Kidney epithelial cell (primary cell): Measurements from ENCODE around the gene CYBA. TPM values are rescaled to one million over a fixed set of nuclear protein-coding genes. Genes with fewer than 3 reads are reported as not detected.
"Not testable (repeated sequence)": the region's sequence is repeated elsewhere in the genome, so short reads cannot be mapped to it uniquely, and the experiment has no call there.

Experiments used
- DNase-seq: peaks from one replicate; pipeline ENCODE4 v3.0.0-alpha.2; 2010; ENCODE audit warnings: low read depth
- H3K27me3 ChIP-seq: 2 replicates; pipeline ENCODE4 v1.6.0; 2011; ENCODE audit warnings: low read length; ENCODE audit not compliant: control insufficient read depth, insufficient read depth
- H3K36me3 ChIP-seq: 2 replicates; pipeline ENCODE4 v1.5.1; 2011; ENCODE audit warnings: low read length; ENCODE audit not compliant: control insufficient read depth, insufficient read depth
- H3K4me3 ChIP-seq: 2 replicates; pipeline ENCODE4 v1.5.1; 2011; ENCODE audit warnings: low read depth, mild to moderate bottlenecking, control low read depth, low read length
- total RNA-seq: library from RNA; depleted of rRNA; stranded (reverse); fragments of >200 nt; gene quantifications from 2 replicates; pipeline ENCODE4 v1.2.3, GENCODE V29; 2015
- TF ChIP-seq, protein P1 (sequence below): IDR thresholded peaks from 2 replicates; pipeline ENCODE4 v1.5.1; 2011; ENCODE audit warnings: mild to moderate bottlenecking, moderate library complexity, low read length, control low read depth, inconsistent platforms; ENCODE audit not compliant: insufficient read depth, poor library complexity, severe bottlenecking

CYBA gene
- total RNA-seq, 1 donor from 2014 or later, result 734 TPM

DNA sequence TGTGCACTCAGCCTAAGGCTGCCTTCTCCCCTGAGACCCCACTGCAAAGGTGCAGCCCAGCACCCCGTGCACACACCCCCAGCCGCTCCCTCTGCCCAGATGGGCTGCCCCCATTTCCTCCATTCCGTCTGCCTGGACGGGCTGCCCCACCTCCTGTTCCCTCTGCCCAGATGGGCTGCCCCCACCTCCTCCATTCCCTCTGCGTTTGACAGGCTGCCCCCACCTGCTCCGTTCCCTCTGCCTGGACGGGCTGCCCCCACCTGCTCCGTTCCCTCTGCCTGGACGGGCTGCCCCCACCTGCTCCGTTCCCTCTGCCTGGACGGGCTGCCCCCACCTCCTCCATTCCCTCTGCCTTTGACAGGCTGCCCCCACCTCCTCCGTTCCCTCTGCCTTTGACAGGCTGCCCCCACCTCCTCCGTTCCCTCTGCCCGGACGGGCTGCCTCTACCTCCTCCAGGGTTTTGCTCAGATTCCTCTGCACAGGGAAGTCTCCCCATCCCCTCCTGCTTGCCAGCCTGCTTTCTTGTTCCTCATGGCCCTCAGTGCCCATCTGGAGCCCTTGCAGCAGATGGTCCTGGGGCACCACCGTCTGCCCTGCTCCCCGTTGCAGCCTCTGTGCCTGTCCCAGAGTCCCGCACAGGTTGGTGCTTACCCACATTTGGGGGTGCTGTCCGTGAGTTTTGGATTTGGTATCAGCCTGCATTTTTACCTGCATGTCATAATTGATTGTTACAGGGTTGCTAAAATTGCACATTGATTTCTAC lies 35.9 kb downstream of the CYBA start:
- no peak overlapping the region for H3K4me3 ChIP-seq
- DNase-seq, result no peak
- no peaks in the 10 kb centered on the region for H3K27me3 ChIP-seq
- TF ChIP-seq, protein P1, sequence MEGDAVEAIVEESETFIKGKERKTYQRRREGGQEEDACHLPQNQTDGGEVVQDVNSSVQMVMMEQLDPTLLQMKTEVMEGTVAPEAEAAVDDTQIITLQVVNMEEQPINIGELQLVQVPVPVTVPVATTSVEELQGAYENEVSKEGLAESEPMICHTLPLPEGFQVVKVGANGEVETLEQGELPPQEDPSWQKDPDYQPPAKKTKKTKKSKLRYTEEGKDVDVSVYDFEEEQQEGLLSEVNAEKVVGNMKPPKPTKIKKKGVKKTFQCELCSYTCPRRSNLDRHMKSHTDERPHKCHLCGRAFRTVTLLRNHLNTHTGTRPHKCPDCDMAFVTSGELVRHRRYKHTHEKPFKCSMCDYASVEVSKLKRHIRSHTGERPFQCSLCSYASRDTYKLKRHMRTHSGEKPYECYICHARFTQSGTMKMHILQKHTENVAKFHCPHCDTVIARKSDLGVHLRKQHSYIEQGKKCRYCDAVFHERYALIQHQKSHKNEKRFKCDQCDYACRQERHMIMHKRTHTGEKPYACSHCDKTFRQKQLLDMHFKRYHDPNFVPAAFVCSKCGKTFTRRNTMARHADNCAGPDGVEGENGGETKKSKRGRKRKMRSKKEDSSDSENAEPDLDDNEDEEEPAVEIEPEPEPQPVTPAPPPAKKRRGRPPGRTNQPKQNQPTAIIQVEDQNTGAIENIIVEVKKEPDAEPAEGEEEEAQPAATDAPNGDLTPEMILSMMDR, result no peak
- H3K36me3 ChIP-seq, result peaks cover 1% of the 10 kb centered on the region

DNA sequence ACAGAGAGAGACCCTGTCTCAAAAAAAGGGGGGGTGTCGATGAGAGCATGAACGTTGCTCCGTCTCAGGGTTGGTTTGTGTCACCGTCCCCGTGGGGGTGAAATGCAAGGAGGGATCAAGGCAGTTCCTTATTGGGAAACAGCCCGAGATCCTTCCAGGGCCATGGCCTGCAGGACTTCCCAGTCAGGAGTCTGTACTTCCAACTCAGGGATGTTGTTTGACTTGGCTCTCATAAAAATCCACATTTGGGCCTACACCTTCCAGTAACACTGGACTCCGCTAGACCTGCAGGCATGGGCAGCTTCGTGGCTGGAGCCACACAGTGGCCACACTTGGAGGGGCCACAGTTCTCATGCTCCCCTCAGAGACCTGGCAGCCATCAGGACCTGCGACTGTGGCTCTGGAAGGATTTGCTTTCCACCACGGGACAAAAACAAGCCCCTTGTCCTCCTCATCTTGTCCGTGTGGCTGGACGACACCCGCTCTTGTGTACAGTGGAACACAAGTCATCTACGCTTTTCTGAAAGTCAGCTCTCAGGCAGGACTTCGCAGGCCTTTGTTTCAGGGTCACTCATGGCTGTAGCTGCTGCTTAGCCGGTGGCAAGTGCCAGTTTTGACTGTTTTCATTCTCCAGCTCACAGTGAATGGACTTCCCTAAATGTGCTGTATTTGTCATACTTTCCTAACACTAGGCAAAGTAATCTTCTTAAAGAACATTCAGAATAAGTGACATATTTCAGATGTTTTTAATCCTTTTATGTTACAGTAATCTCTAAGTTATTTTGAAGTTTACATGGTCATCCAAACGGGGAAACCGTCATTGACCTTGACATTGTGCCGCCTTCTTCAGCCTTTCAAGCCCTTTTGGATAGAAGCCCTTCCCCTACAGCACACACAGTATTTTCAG lies 36.7 kb downstream of the CYBA start:
- TF ChIP-seq, protein P1, result no peak
- DNase-seq, result no peak
- Histone ChIP-seq H3K27me3 (no peaks in the 10 kb centered on the region), H3K4me3 (no peak overlapping the region), H3K36me3 (peaks cover 1% of the 10 kb centered on the region)

DNA sequence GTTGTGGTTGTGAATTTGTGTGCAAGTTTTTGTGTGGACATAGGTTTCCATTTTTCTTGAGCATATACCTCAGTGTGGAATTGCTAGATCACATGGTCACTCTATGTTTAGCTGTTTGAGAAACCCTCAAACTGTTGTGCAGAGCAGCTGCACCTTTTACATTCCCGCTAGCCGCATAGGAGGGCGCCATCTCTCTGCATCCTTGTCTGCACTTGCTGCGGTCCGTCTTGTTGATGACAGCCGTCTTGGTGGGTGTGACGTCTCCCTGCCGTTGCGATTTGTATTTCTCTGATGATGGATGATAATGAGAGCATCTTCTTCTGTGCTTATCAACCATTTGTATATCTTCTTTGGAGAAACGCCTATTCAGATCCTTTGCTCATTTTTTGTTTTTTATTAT lies 37.6 kb downstream of the CYBA start:
- TF ChIP-seq, protein P1, result no peak
- Histone ChIP-seq H3K4me3 (no peak overlapping the region), H3K27me3 (no peaks in the 10 kb centered on the region), H3K36me3 (peaks cover 1% of the 10 kb centered on the region)
- DNase-seq, result no peak

DNA sequence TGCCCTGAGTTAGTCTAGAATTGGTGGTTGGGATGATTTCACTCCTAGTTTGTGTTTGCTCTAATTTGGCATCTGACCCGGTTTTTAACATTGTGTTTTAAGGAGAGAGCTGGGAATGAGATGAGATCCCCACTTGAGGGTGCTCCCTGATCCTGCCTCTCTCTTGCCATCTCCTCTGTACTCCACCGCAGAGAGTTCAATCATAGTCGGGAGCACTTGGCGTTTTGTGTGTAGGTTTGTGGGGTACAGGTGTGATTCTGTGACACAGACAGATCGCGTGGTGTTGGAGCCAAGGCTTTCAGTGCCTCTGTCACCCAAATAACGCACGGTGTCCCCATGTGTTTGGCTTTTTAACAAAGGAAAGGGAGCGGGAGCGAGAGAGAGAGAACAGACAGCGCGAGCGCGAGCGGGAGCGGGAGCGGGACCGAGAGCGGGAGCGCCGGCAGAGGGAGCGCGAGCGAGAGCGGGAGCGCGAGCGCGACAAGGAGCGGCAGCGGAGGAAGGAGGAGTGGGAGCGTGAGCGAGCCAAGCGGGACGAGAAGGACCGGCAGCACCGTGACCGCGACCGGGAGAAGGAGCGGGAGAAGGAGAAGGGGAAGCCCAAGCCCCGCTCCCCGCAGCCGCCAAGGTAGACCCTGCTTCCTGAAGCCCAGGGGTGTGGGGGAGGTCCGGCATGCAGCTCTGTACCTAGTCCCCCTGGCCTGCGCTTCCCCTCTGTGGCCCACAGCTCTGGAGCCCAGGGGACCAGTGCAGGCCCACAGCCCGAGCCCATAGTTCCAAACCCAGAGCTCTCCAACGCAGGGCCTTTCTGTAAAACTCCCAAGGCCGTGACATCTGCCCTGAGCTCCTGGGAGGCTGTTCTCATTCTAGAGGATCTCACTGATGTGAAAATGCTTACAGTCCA lies 39.7 kb downstream of the CYBA start:
- no peak for DNase-seq
- Histone ChIP-seq H3K36me3 (peaks cover 2% of the 10 kb centered on the region), H3K4me3 (no peak overlapping the region), H3K27me3 (no peaks in the 10 kb centered on the region)
- TF ChIP-seq, protein P1, result no peak

DNA sequence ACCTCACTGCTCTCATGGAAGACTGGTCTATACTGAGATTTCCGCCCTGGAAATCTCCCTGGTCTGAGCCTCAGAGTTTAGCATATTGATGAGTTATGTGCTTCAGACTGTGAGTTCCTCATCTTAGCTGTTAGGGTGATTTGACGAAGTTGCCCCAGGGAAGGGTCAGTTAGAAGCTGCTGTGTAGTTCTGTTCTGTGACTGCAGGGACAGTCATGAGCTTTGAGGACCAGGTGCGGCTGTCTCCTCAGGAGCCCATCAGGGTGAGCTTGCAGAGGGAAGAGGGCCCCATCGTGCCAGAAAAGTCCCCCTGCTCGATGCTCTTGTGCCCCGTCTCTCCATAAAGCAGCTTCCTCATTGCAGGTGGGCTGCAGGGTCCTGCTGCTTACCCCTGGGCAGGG lies 40.8 kb downstream of the CYBA start:
- Histone ChIP-seq H3K36me3 (peaks cover 3% of the 10 kb centered on the region), H3K4me3 (no peak overlapping the region), H3K27me3 (no peaks in the 10 kb centered on the region)
- TF ChIP-seq, protein P1, result peak; percentile 24
- DNase-seq, result no peak

DNA sequence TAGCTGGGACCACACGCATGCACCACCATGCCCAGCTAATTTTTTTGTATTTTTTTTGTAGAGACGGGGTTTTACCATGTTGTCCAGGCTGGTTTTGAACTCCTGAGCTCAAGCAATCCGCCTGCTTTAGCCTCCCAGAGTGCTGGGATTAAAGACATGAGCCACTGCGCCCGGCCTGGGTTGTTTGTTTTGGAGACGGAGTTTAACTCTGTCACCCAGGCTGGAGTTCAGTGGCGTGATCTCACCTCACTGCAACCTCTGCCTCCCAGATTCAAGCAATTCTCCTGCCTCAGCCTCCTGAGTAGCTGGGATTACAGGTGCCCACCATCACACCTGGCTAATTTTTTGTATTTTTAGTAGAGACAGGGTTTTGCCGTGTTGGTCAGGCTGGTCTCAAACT lies 41.4 kb downstream of the CYBA start:
- H3K36me3 ChIP-seq, H3K27me3 ChIP-seq, H3K4me3 ChIP-seq, DNase-seq: not testable (repeated sequence)
